ENCODE results near the gene LDAH. TPM values are rescaled to one million over a fixed set of nuclear protein-coding genes. Genes with fewer than 3 reads are reported as not detected.

The LDAH gene
- total RNA-seq, 2 donors from 2014 or later = 3.5 to 6.0 TPM

GRCh38 chr2:20664071-20664390, 158.9 kb downstream of the LDAH start:
- DNase-seq (ENCODE audit: low spot score) = no peak
- peaks cover 0 to 23% of the 10 kb centered on the region in 2 donors for H3K4me1 ChIP-seq
- H3K4me3 ChIP-seq = no peak overlapping the region
- peaks cover 8 to 24% of the 10 kb centered on the region in 2 donors for H3K27me3 ChIP-seq
- H3K27ac ChIP-seq = no peak overlapping the region
- no peaks in the 10 kb centered on the region for H3K9me3 ChIP-seq
- TF ChIP-seq CTCF (IDR thresholded peaks at IDR 0.05) = no peak
- H3K36me3 ChIP-seq = no peaks in the 10 kb centered on the region

- Histone ChIP-seq H3K36me3 (no peaks in the 10 kb centered on the region), H3K27ac (no peak overlapping the region), H3K27me3 (peaks cover 8 to 24% of the 10 kb centered on the region in 2 donors), H3K4me3 (no peak overlapping the region), H3K4me1 (peaks cover 0 to 23% of the 10 kb centered on the region in 2 donors), H3K9me3 (no peaks in the 10 kb centered on the region)
- no peak for TF ChIP-seq CTCF (IDR thresholded peaks at IDR 0.05)
- no peak for DNase-seq (ENCODE audit: low spot score)
Observed at GRCh38 chr2:20663196-20664070, 159.5 kb downstream of the LDAH start.

- Histone ChIP-seq H3K36me3 (no peaks in the 10 kb centered on the region), H3K9me3 (no peaks in the 10 kb centered on the region), H3K27me3 (peaks cover 8 to 24% of the 10 kb centered on the region in 2 donors), H3K27ac (no peak overlapping the region), H3K4me3 (no peak overlapping the region), H3K4me1 (peaks cover 0 to 23% of the 10 kb centered on the region in 2 donors)
- no peak for DNase-seq (ENCODE audit: low spot score)
- TF ChIP-seq CTCF (IDR thresholded peaks at IDR 0.05) = no peak
Observed at GRCh38 chr2:20662308-20662937, 160.5 kb downstream of the LDAH start.

- H3K27ac ChIP-seq = no peak overlapping the region
- peak; percentile 85 for DNase-seq (ENCODE audit: low spot score)
- no peaks in the 10 kb centered on the region for H3K9me3 ChIP-seq
- peaks cover 0 to 21% of the 10 kb centered on the region in 2 donors for H3K4me1 ChIP-seq
- peaks cover 6 to 22% of the 10 kb centered on the region in 2 donors for H3K27me3 ChIP-seq
- TF ChIP-seq CTCF (IDR thresholded peaks at IDR 0.05) = peak; percentile 96 to 98
- H3K4me3 ChIP-seq = no peak overlapping the region
- H3K36me3 ChIP-seq = no peaks in the 10 kb centered on the region
Observed at GRCh38 chr2:20661421-20662307, 161.2 kb downstream of the LDAH start.

- H3K27ac ChIP-seq = no peak overlapping the region
- H3K4me3 ChIP-seq = no peak overlapping the region
- H3K4me1 ChIP-seq = peaks cover 0 to 12% of the 10 kb centered on the region in 2 donors
- H3K36me3 ChIP-seq = no peaks in the 10 kb centered on the region
- no peak for TF ChIP-seq CTCF (IDR thresholded peaks at IDR 0.05)
- H3K27me3 ChIP-seq = peaks cover 0 to 13% of the 10 kb centered on the region in 2 donors
- H3K9me3 ChIP-seq = no peaks in the 10 kb centered on the region
- no peak for DNase-seq (ENCODE audit: low spot score)
Observed at GRCh38 chr2:20660506-20661420, 162.1 kb downstream of the LDAH start.
